Measurements from ENCODE around the gene AVEN.

AVEN gene

DNA sequence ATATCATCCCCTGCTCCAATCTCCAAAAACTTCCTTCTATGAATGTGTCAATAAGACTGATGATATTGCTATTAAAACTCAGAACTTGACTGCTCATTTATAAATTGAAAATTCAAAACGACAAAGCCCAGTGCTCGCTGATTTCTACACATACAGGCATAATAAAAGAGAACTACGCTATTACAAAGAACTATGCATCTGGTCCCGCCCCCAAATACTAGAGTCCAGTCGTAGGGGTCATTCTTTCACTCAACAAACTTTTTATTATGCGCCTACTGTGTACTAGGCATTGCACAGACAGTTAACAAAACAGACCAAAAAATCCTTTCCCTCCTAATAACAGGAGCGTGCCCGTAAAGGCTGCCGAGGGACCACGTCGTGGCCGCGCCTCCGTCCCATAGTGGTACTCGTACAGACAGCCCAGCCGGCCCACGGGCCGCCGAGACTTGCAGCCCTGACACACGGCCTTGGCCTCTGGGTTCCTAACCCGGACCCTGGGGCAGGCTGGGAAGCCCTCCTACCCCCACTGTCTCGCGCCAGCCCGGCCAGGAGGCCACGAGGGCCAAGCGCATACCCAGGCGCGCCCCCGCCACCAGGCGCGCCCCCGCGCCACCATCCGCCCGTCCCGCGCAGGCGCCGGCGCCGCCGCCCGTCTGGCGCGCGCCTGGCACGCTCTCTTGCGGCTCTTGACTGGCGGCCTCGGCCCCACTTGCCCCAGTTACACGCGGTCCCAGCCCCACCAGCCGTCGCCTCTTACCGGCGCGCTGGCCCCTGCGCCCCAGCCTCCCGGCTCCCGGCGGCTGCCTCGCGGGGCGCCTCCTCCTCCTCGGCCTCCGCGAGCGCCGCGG lies 757 bp downstream of the AVEN start:
- Histone ChIP-seq H3K9ac (ENCODE audit: low read depth, low read length, poor library complexity, severe bottlenecking) (peak overlapping the region; percentile 86), H3K36me3 (ENCODE audit: insufficient read depth, low read length) (no peaks in the 10 kb centered on the region), H3K9me2 (replicated peaks; ENCODE audit: low read depth, low read length) (no peaks in the 10 kb centered on the region), H3F3A (ENCODE audit: low read depth) (0 out of 2 replicates have a peak, but pooled peaks cover 5% of the 10 kb centered on the region), H3K9me3 (ENCODE audit: insufficient read depth, low read depth, low read length) (no peaks in the 10 kb centered on the region), H3K4me1 (ENCODE audit: insufficient read depth, low read length, poor library complexity, severe bottlenecking) (peaks cover 28% of the 10 kb centered on the region), H3K27me3 (ENCODE audit: insufficient read depth, low read length, poor library complexity, severe bottlenecking) (no peaks in the 10 kb centered on the region), H2AFZ (ENCODE audit: low read length) (peak overlapping the region; percentile 99), H4K20me1 (ENCODE audit: insufficient read depth, low read length, poor library complexity, severe bottlenecking) (no peaks in the 10 kb centered on the region), H3K4me2 (ENCODE audit: low read depth, low read length, poor library complexity, severe bottlenecking) (peak overlapping the region; percentile 71), H3K79me2 (ENCODE audit: insufficient read depth, low read length) (peaks cover 21% of the 10 kb centered on the region), H3K4me3 (ENCODE audit: low read length, poor library complexity, severe bottlenecking) (peak overlapping the region; percentile 99)
- TF ChIP-seq EZH2phosphoT487 (IDR thresholded peaks at IDR 0.05; ENCODE audit: borderline replicate concordance) (no peak), CTCF (conservative IDR thresholded peaks at IDR 0.05; ENCODE audit: low read length) (no peak)

DNA sequence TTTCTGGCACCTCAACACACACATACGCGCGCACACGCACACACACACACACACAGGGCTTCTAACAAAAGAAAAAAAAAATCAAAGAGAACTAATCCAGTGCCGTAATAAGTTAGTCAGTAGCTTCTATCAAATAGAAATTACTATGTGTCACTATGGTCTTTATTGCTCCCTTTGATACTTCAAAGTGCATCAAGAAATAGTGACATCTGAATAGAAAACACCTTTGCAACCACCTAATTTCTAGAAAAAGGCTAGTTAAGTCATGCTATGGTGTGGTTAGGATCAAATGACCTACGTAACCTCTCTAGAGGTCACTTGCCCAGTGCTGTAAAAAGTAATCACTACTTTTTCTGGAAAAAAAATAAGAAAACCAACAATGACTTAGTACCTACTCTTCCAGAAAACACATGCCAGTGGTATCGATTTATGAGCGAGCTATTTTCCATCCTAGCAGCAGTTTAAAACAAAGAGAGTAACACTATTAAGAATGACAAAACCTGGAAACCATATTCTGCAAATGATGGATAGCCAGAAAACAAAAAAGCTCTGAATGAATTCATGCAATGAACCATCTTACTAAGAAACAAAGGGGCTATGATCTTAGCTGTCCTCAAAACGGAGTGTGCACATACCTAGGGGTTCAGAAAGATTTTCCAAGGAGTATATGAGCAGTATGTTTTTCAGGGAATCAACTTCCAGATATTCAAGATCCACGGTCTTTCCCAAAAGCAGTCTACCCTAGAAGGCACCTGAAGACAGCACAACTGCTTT lies 6.8 kb downstream of the AVEN start:
- peaks cover 4% of the 10 kb centered on the region; the same call in 1 of the 2 replicates for H3K9me3 ChIP-seq (ENCODE audit: insufficient read depth, low read depth, low read length)

GRCh38 chr15:34027606-34028005 lies 11.4 kb downstream of the AVEN start:
- Histone ChIP-seq H3K4me3 (ENCODE audit: low read length, poor library complexity, severe bottlenecking) (no peak overlapping the region), H3K9me2 (replicated peaks; ENCODE audit: low read depth, low read length) (no peaks in the 10 kb centered on the region), H4K20me1 (ENCODE audit: insufficient read depth, low read length, poor library complexity, severe bottlenecking) (no peaks in the 10 kb centered on the region), H2AFZ (ENCODE audit: low read length) (no peak overlapping the region), H3K36me3 (ENCODE audit: insufficient read depth, low read length) (no peaks in the 10 kb centered on the region), H3K79me2 (ENCODE audit: insufficient read depth, low read length) (0 out of 2 replicates have a peak, but pooled peaks cover 3% of the 10 kb centered on the region), H3F3A (ENCODE audit: low read depth) (no peaks in the 10 kb centered on the region), H3K4me2 (ENCODE audit: low read depth, low read length, poor library complexity, severe bottlenecking) (no peak overlapping the region), H3K4me1 (ENCODE audit: insufficient read depth, low read length, poor library complexity, severe bottlenecking) (peaks cover 4% of the 10 kb centered on the region), H3K27me3 (ENCODE audit: insufficient read depth, low read length, poor library complexity, severe bottlenecking) (no peaks in the 10 kb centered on the region), H3K9me3 (ENCODE audit: insufficient read depth, low read depth, low read length) (peaks cover 4% of the 10 kb centered on the region; the same call in 1 of the 2 replicates), H3K9ac (ENCODE audit: low read depth, low read length, poor library complexity, severe bottlenecking) (no peak overlapping the region)
- TF ChIP-seq CTCF (conservative IDR thresholded peaks at IDR 0.05; ENCODE audit: low read length) (no peak), EZH2phosphoT487 (IDR thresholded peaks at IDR 0.05; ENCODE audit: borderline replicate concordance) (no peak)

More for the DNA sequence above, 6.8 kb downstream of the AVEN start:
- no peaks in the 10 kb centered on the region for H3K27me3 ChIP-seq (ENCODE audit: insufficient read depth, low read length, poor library complexity, severe bottlenecking)
- TF ChIP-seq CTCF (conservative IDR thresholded peaks at IDR 0.05; ENCODE audit: low read length) (no peak), EZH2phosphoT487 (IDR thresholded peaks at IDR 0.05; ENCODE audit: borderline replicate concordance) (no peak)
- H3K4me1 ChIP-seq (ENCODE audit: insufficient read depth, low read length, poor library complexity, severe bottlenecking) = peaks cover 9% of the 10 kb centered on the region
- H3K9ac ChIP-seq (ENCODE audit: low read depth, low read length, poor library complexity, severe bottlenecking) = no peak overlapping the region
- no peak overlapping the region for H2AFZ ChIP-seq (ENCODE audit: low read length)
- H3K4me3 ChIP-seq (ENCODE audit: low read length, poor library complexity, severe bottlenecking) = no peak overlapping the region
- H4K20me1 ChIP-seq (ENCODE audit: insufficient read depth, low read length, poor library complexity, severe bottlenecking) = no peaks in the 10 kb centered on the region
- H3K36me3 ChIP-seq (ENCODE audit: insufficient read depth, low read length) = no peaks in the 10 kb centered on the region
- H3K79me2 ChIP-seq (ENCODE audit: insufficient read depth, low read length) = 0 out of 2 replicates have a peak, but pooled peaks cover 5% of the 10 kb centered on the region
- H3K4me2 ChIP-seq (ENCODE audit: low read depth, low read length, poor library complexity, severe bottlenecking) = no peak overlapping the region
- no peaks in the 10 kb centered on the region for H3K9me2 ChIP-seq (replicated peaks; ENCODE audit: low read depth, low read length)
- 0 out of 2 replicates have a peak, but pooled peaks cover 3% of the 10 kb centered on the region for H3F3A ChIP-seq (ENCODE audit: low read depth)
